HepG2 (cell line): Measurements from ENCODE around the gene ODAD4. TPM values are rescaled to one million over a fixed set of nuclear protein-coding genes. Genes with fewer than 3 reads are reported as not detected.

Experiments
- CBFB ChIP-seq: sonication (generic); formaldehyde crosslinking; IDR thresholded peaks from 2 replicates; pipeline ENCODE4 v1.4.0; 2020; ENCODE audit warnings: missing genetic modification reagents
- FOXP4 ChIP-seq: sonication (generic); formaldehyde crosslinking; IDR thresholded peaks from 2 replicates; pipeline ENCODE4 v1.4.0; 2020; ENCODE audit warnings: missing genetic modification reagents
- HMG20A ChIP-seq: IDR thresholded peaks from 2 replicates; pipeline ENCODE4 v1.6.1; 2016; ENCODE audit warnings: borderline replicate concordance
- MZF1 ChIP-seq: sonication (generic); formaldehyde crosslinking; IDR thresholded peaks from 2 replicates; pipeline ENCODE4 v1.8.1; 2023; ENCODE audit warnings: mild to moderate bottlenecking, missing genetic modification reagents, borderline replicate concordance
- NFIC ChIP-seq: IDR thresholded peaks from 2 replicates; pipeline ENCODE4 v1.6.1; 2012; ENCODE audit warnings: mild to moderate bottlenecking, low read length, inconsistent platforms
- NKX3-1 ChIP-seq: sonication (generic); formaldehyde crosslinking; IDR thresholded peaks from 2 replicates; pipeline ENCODE4 v1.5.0; 2020; ENCODE audit warnings: missing genetic modification reagents
- PHF8 ChIP-seq: sonication (generic); formaldehyde crosslinking; IDR thresholded peaks from 2 replicates; pipeline ENCODE4 v1.5.0; 2020; ENCODE audit warnings: missing genetic modification reagents
- SAFB2 ChIP-seq: sonication (generic); formaldehyde crosslinking; IDR thresholded peaks from 2 replicates; pipeline ENCODE4 v1.5.1; 2020; ENCODE audit warnings: missing genetic modification reagents, low read depth, mild to moderate bottlenecking, borderline replicate concordance
- STAT6 ChIP-seq: sonication (generic); formaldehyde crosslinking; IDR thresholded peaks from 2 replicates; pipeline ENCODE4 v1.4.0; 2020; ENCODE audit warnings: missing genetic modification reagents, mild to moderate bottlenecking, borderline replicate concordance
- TBL1XR1 ChIP-seq: fragments of 150-350 bp; IDR thresholded peaks from 2 replicates; pipeline ENCODE4 v1.6.1; 2014; ENCODE audit warnings: borderline replicate concordance, low read length; ENCODE audit not compliant: partially characterized antibody
- ZNF121 ChIP-seq: sonication (generic); formaldehyde crosslinking; IDR thresholded peaks from 2 replicates; pipeline ENCODE4 v1.5.0; 2020; ENCODE audit warnings: mild to moderate bottlenecking, missing genetic modification reagents
- ZNF138 ChIP-seq: sonication (generic); formaldehyde crosslinking; IDR thresholded peaks from 2 replicates; pipeline ENCODE4 v1.5.0; 2020; ENCODE audit warnings: mild to moderate bottlenecking, low read depth, missing genetic modification reagents
- ZNF383 ChIP-seq: sonication (generic); formaldehyde crosslinking; IDR thresholded peaks from 2 replicates; pipeline ENCODE4 v1.4.0; 2020; ENCODE audit warnings: missing genetic modification reagents, mild to moderate bottlenecking, borderline replicate concordance
- ZNF550 ChIP-seq: sonication (generic); formaldehyde crosslinking; IDR thresholded peaks from 2 replicates; pipeline ENCODE4 v1.4.0; 2020; ENCODE audit warnings: mild to moderate bottlenecking, missing genetic modification reagents, borderline replicate concordance
- ZNF572 ChIP-seq: sonication (generic); formaldehyde crosslinking; IDR thresholded peaks from 2 replicates; pipeline ENCODE4 v1.5.1; 2020; ENCODE audit warnings: mild to moderate bottlenecking, missing genetic modification reagents
- ZNF574 ChIP-seq: sonication (generic); formaldehyde crosslinking; IDR thresholded peaks from 2 replicates; pipeline ENCODE4 v1.4.0; 2020; ENCODE audit warnings: missing genetic modification reagents
- ZNF607 ChIP-seq: sonication (generic); formaldehyde crosslinking; IDR thresholded peaks from 2 replicates; pipeline ENCODE4 v1.5.1; 2020; ENCODE audit warnings: missing genetic modification reagents, mild to moderate bottlenecking, borderline replicate concordance
- ZNF747 ChIP-seq: sonication (generic); formaldehyde crosslinking; IDR thresholded peaks from 2 replicates; pipeline ENCODE4 v1.8.1; 2023; ENCODE audit warnings: missing genetic modification reagents, mild to moderate bottlenecking, borderline replicate concordance
- polyA plus RNA-seq, 8 experiments: library from polyadenylated mRNA; depleted of rRNA in 3 of 8; stranded (reverse) in 7 of 8; unstranded in 1 of 8; fragments of >200 nt; fragmentation: Illumina TruSeq in 4 of 8; extraction: Trizol in 4 of 8; gene quantifications; 2 replicates each; pipeline versions ENCODE4 v1.2.1 to v1.2.3, GENCODE V29; 2011 to 2016; ENCODE audit warnings: low read depth in 4 of 8, missing spikeins in 1 of 8, mixed read lengths in 1 of 8; ENCODE audit not compliant: insufficient read depth in 1 of 8
- total RNA-seq, 5 experiments: library from RNA; depleted of rRNA; stranded (reverse); fragments of >200 nt; fragmentation: Illumina TruSeq; extraction: Trizol; gene quantifications; 2 replicates each; pipeline ENCODE4 v1.2.3, GENCODE V29; 2016; ENCODE audit warnings: low read depth in 1 of 5
- TF ChIP-seq, protein P1 (sequence below): sonication (generic); formaldehyde crosslinking; IDR thresholded peaks from 2 replicates; pipeline ENCODE4 v1.8.0; 2022; ENCODE audit warnings: missing genetic modification reagents, mild to moderate bottlenecking, moderate library complexity, borderline replicate concordance

ODAD4 gene
- total and polyA plus RNA-seq, 2 of the 13 experiments (the other 11 are each of a cell fraction or from before 2014, with no cell fraction given), result 0.48 to 0.53 TPM

DNA sequence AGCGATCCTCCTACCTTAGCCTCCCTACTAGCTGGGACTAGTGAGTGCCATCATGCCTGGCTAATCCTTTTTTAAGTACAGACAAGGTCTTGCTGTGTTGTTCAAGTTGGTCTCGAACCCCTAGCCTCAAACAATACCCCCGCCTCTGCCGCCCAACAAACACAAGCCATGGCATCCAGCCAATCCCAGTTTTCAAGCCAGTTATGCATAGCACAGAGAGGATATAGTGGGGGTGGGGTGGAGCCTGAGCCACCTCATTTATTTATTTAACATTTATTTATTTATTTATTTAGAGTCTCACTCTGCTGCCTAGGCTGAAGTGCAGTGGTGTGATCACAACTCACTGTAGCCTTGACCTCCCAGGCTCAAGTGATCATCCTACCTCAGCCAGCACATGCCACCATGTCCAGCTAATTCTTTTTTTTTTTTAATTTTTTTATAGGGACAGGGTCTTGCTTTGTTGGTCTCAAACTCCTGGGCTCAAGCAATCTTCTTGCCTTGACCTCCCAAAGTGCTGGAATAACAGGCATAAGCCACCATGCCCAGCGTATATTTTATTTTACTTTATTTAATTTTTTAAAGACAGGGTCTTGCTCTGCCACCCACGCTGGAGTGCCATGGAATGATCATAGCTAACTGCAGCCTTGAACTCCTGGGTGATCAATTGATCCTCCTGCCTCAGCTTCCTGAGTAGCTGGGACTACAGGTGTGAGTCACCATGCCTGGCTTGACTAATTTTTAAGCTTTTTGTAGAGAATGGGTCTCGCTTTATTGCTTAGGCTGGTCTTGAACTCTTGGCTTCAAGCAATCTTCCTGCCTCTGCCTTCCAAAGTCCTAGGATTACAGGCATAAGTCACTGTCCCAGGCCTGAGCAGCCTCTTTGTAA is 39.0 kb upstream of the ODAD4 start (continued):
- TF ChIP-seq, protein P1, sequence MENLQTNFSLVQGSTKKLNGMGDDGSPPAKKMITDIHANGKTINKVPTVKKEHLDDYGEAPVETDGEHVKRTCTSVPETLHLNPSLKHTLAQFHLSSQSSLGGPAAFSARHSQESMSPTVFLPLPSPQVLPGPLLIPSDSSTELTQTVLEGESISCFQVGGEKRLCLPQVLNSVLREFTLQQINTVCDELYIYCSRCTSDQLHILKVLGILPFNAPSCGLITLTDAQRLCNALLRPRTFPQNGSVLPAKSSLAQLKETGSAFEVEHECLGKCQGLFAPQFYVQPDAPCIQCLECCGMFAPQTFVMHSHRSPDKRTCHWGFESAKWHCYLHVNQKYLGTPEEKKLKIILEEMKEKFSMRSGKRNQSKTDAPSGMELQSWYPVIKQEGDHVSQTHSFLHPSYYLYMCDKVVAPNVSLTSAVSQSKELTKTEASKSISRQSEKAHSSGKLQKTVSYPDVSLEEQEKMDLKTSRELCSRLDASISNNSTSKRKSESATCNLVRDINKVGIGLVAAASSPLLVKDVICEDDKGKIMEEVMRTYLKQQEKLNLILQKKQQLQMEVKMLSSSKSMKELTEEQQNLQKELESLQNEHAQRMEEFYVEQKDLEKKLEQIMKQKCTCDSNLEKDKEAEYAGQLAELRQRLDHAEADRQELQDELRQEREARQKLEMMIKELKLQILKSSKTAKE (CRISPR knock-in tag), result no peak
- no peak for TF ChIP-seq PHF8 (CRISPR knock-in tag)
- TF ChIP-seq MZF1 (CRISPR knock-in tag), result no peak
- TF ChIP-seq NFIC, result peak; percentile 37; the same call in 1 of the 2 replicates
- TF ChIP-seq TBL1XR1, result no peak
- TF ChIP-seq ZNF383, result no peak
- no peak for TF ChIP-seq ZNF574 (CRISPR knock-in tag)
- TF ChIP-seq CBFB (CRISPR knock-in tag), result no peak
- TF ChIP-seq FOXP4 (CRISPR knock-in tag), result peak; percentile 20; the same call in 1 of the 2 replicates
- TF ChIP-seq NKX3-1, result no peak
- no peak for TF ChIP-seq ZNF550
- no peak for TF ChIP-seq ZNF121 (CRISPR knock-in tag)
- TF ChIP-seq ZNF607 (CRISPR knock-in tag), result 0 out of 2 replicates have a peak, but pooled peaks have one; percentile 47
- no peak for TF ChIP-seq ZNF138
- no peak for TF ChIP-seq STAT6
- TF ChIP-seq ZNF572 (CRISPR knock-in tag), result no peak
- no peak for TF ChIP-seq ZNF747 (CRISPR knock-in tag)
- peak; percentile 15; the same call in 1 of the 2 replicates for TF ChIP-seq HMG20A (CRISPR knock-in tag)
- no peak for TF ChIP-seq SAFB2 (CRISPR knock-in tag)
